GM10248 (cell line): ENCODE data around the gene VPS35L.

ENCODE experiments used
- CTCF ChIA-PET: fragments of 300-600 bp; sonication (Branson Sonifier 250); formaldehyde crosslinking; extraction: SDS; loops from one replicate; lab custom pipeline; 2021; ENCODE audit warnings: antibody characterized with exemption; lab: Yijun Ruan, JAX
- POLR2A ChIA-PET: fragments of 350-650 bp; sonication (Branson Sonifier 250); formaldehyde crosslinking; extraction: SDS; loops from one replicate; lab custom pipeline; 2020; ENCODE audit warnings: antibody characterized with exemption; lab: Yijun Ruan, JAX
- DNase-seq: peaks from one replicate; pipeline ENCODE4 v3.0.0; 2012; ENCODE audit errors: extremely low spot score
- CTCF ChIP-seq: IDR thresholded peaks from 2 replicates; pipeline ENCODE4 v1.5.1; 2012; ENCODE audit warnings: mild to moderate bottlenecking, low read depth; ENCODE audit errors: extremely low read depth, missing control alignments, control extremely low read depth

The VPS35L gene

GRCh38 chr16:19748389-19749168 is 193.1 kb downstream of the VPS35L start:
- no peak for TF ChIP-seq CTCF
- CTCF ChIA-PET: interaction anchor here (1.0 to 1.4 kb wide), 3 partner anchors 12 to 165 kb away, joined by 3 to 4 read pairs (median 3); no protein-coding TSS in a partner anchor
- no peak for DNase-seq
- POLR2A ChIA-PET: no interaction called here

- CTCF ChIA-PET: interaction anchor here (1.1 kb wide), 1 partner anchor 9 kb away, joined by 4 read pairs; no protein-coding TSS in a partner anchor
- no peak for DNase-seq
- POLR2A ChIA-PET: no interaction called here
- TF ChIP-seq CTCF: no peak
Observed at GRCh38 chr16:19749571-19750080, 194.1 kb downstream of the VPS35L start.
